GM21447 (cell line): ENCODE data around the gene TCF12.

ENCODE experiments used
- ATAC-seq: cut with Tn5 transposase; IDR thresholded peaks from one replicate; pipeline ENCODE4 v1.9.1; 2021; ENCODE audit not compliant: unreplicated experiment

TCF12 gene

GRCh38 chr15:57203906-57204305 is 285.5 kb downstream of the TCF12 start:
- no peak for ATAC-seq

GRCh38 chr15:57205027-57205855 is 286.8 kb downstream of the TCF12 start:
- ATAC-seq, result no peak

- no peak for ATAC-seq
These were observed 287.6 kb downstream of the TCF12 start for GRCh38 chr15:57205996-57206395.

- peak; percentile 73 for ATAC-seq
These were observed 295.4 kb downstream of the TCF12 start for GRCh38 chr15:57213862-57214261.

GRCh38 chr15:57215326-57215725 is 296.9 kb downstream of the TCF12 start:
- no peak for ATAC-seq

- no peak for ATAC-seq
These were observed 297.4 kb downstream of the TCF12 start for GRCh38 chr15:57215881-57216280.

- ATAC-seq, result no peak
These were observed 297.8 kb downstream of the TCF12 start for GRCh38 chr15:57216288-57216687.

- no peak for ATAC-seq
These were observed 299.5 kb downstream of the TCF12 start for GRCh38 chr15:57217778-57218598.

- no peak for ATAC-seq
These were observed 300.6 kb downstream of the TCF12 start for GRCh38 chr15:57218826-57219576.

- no peak for ATAC-seq
These were observed 301.8 kb downstream of the TCF12 start for GRCh38 chr15:57220205-57220604.

- no peak for ATAC-seq
These were observed 302.7 kb downstream of the TCF12 start for GRCh38 chr15:57221134-57221533.

GRCh38 chr15:57223345-57223744 is 304.9 kb downstream of the TCF12 start:
- ATAC-seq, result no peak

- ATAC-seq, result no peak
These were observed 305.4 kb downstream of the TCF12 start for GRCh38 chr15:57223887-57224286.

GRCh38 chr15:57224664-57225063 is 306.2 kb downstream of the TCF12 start:
- ATAC-seq, result no peak

- ATAC-seq, result no peak
These were observed 308.7 kb downstream of the TCF12 start for GRCh38 chr15:57227166-57227565.

GRCh38 chr15:57227899-57228298 is 309.5 kb downstream of the TCF12 start:
- ATAC-seq, result no peak

- no peak for ATAC-seq
These were observed 310.0 kb downstream of the TCF12 start for GRCh38 chr15:57228395-57228794.

GRCh38 chr15:57229051-57229450 is 310.6 kb downstream of the TCF12 start:
- no peak for ATAC-seq

- no peak for ATAC-seq
These were observed 313.1 kb downstream of the TCF12 start for GRCh38 chr15:57231559-57231958.

- no peak for ATAC-seq
These were observed 315.7 kb downstream of the TCF12 start for GRCh38 chr15:57234156-57234555.

- no peak for ATAC-seq
These were observed 316.7 kb downstream of the TCF12 start for GRCh38 chr15:57235186-57235585.
